A549 (cell line): ENCODE data around the gene LMOD1. TPM values are rescaled to one million over a fixed set of nuclear protein-coding genes. Genes with fewer than 3 reads are reported as not detected.

Experiments
- ATAC-seq, 2 experiments: fragments of 200-7000 bp in 1 of 2; fragments of >200 bp in 1 of 2; cut with Nextera tagmentation in 1 of 2; cut with Tn5 transposase in 1 of 2; 3 replicates each; pipeline versions ENCODE4 v1.8.0 to v1.9.1; 2018 to 2020; ENCODE audit warnings: mild to moderate bottlenecking in 1 of 2, moderate library complexity in 1 of 2
- CTCF ChIA-PET: fragments of 300-600 bp; sonication (Branson Sonifier 250); formaldehyde crosslinking; extraction: SDS; loops from one replicate; lab custom pipeline; 2021; ENCODE audit warnings: antibody characterized with exemption, inconsistent platforms; lab: Yijun Ruan, JAX
- POLR2A ChIA-PET: fragments of 350-600 bp; formaldehyde crosslinking; extraction: SDS; loops from one replicate; lab custom pipeline; 2021; ENCODE audit warnings: antibody characterized with exemption, inconsistent platforms; lab: Yijun Ruan, JAX
- DNase-seq, 2 experiments: peaks; one replicate each; pipeline versions ENCODE4 v3.0.0 to v3.0.0-alpha.2; 2011 to 2016; ENCODE audit warnings: low read depth in 1 of 2, low spot score in 1 of 2
- FAIRE-seq: peaks from 2 replicates; lab custom pipeline; 2011; peaks lifted over from hg19 to GRCh38; lab: Jason Lieb, UNC
- H3K27ac ChIP-seq, 2 experiments: fragments of >200 bp; sonication (Bioruptor Twin); formaldehyde crosslinking; 3 replicates each; pipeline ENCODE4 v1.5.1; 2016 to 2017
- H3K4me1 ChIP-seq: fragments of >200 bp; sonication (Bioruptor Twin); formaldehyde crosslinking; 3 replicates; pipeline ENCODE4 v1.6.1; 2016
- H3K4me2 ChIP-seq: fragments of >200 bp; sonication (Bioruptor Twin); formaldehyde crosslinking; 3 replicates; pipeline ENCODE4 v1.6.1; 2016
- H3K4me3 ChIP-seq: fragments of >200 bp; sonication (Bioruptor Twin); formaldehyde crosslinking; 3 replicates; pipeline ENCODE4 v1.5.1; 2016
- H3K9me3 ChIP-seq: fragments of >200 bp; sonication (Bioruptor Twin); formaldehyde crosslinking; 3 replicates; pipeline ENCODE4 v1.6.1; 2016
- BCL3 ChIP-seq: fragments of >200 bp; sonication (Bioruptor Twin); formaldehyde crosslinking; IDR thresholded peaks from 3 replicates; pipeline ENCODE4 v1.6.1; 2016
- CBX2 ChIP-seq: fragments of 200-600 bp; sonication (generic); IDR thresholded peaks from 2 replicates; pipeline ENCODE4 v1.6.1; 2016; ENCODE audit warnings: low read depth, mild to moderate bottlenecking, borderline replicate concordance
- CHD4 ChIP-seq: fragments of 200-600 bp; sonication (generic); IDR thresholded peaks from 2 replicates; pipeline ENCODE4 v1.6.1; 2016; ENCODE audit warnings: antibody characterized with exemption, mild to moderate bottlenecking, borderline replicate concordance
- CTCF ChIP-seq: fragments of >200 bp; sonication (Bioruptor Twin); formaldehyde crosslinking; IDR thresholded peaks from 3 replicates; pipeline ENCODE4 v1.5.1; 2016
- EHMT2 ChIP-seq: fragments of 200-600 bp; sonication (generic); IDR thresholded peaks from 2 replicates; pipeline ENCODE4 v1.6.1; 2016; ENCODE audit warnings: antibody characterized with exemption, low read depth, mild to moderate bottlenecking, moderate library complexity
- EP300 ChIP-seq, 2 experiments: fragments of >200 bp; sonication (Bioruptor Twin); formaldehyde crosslinking; IDR thresholded peaks; 2 replicates in 1 of 2; 3 replicates in 1 of 2; pipeline ENCODE4 v1.6.1; 2016 to 2017
- FOSB ChIP-seq: fragments of 250-450 bp; sonication (Bioruptor Pico); IDR thresholded peaks from 2 replicates; pipeline ENCODE4 v1.5.0; 2020; ENCODE audit warnings: mild to moderate bottlenecking, moderate library complexity
- FOSL2 ChIP-seq, 2 experiments: fragments of 450-650 bp in 1 of 2; fragments of >200 bp in 1 of 2; sonication (Bioruptor Twin) in 1 of 2; formaldehyde crosslinking; IDR thresholded peaks; 2 replicates each; pipeline versions ENCODE4 v1.5.0 to v1.6.1; 2016 to 2020; ENCODE audit warnings: mild to moderate bottlenecking in 1 of 2, moderate library complexity in 1 of 2
- FOXS1 ChIP-seq: fragments of 250-450 bp; sonication (Bioruptor Pico); IDR thresholded peaks from 2 replicates; pipeline ENCODE4 v1.5.0; 2020; ENCODE audit warnings: mild to moderate bottlenecking, moderate library complexity
- HDAC2 ChIP-seq: fragments of 200-600 bp; sonication (generic); IDR thresholded peaks from 2 replicates; pipeline ENCODE4 v1.6.1; 2016
- HOXA7 ChIP-seq: fragments of 250-450 bp; sonication (Bioruptor Pico); IDR thresholded peaks from 2 replicates; pipeline ENCODE4 v1.5.0; 2020; ENCODE audit warnings: mild to moderate bottlenecking, moderate library complexity
- HOXB13 ChIP-seq: fragments of 250-450 bp; sonication (Bioruptor Pico); IDR thresholded peaks from 2 replicates; pipeline ENCODE4 v1.5.0; 2020; ENCODE audit warnings: low read depth, mild to moderate bottlenecking, moderate library complexity
- HOXB5 ChIP-seq: fragments of 250-450 bp; sonication (Bioruptor Pico); IDR thresholded peaks from 2 replicates; pipeline ENCODE4 v1.5.0; 2020; ENCODE audit warnings: mild to moderate bottlenecking, moderate library complexity
- KDM1A ChIP-seq: fragments of 200-600 bp; sonication (generic); IDR thresholded peaks from 2 replicates; pipeline ENCODE4 v1.6.1; 2016; ENCODE audit warnings: low read depth, mild to moderate bottlenecking
- KDM5A ChIP-seq: fragments of 200-600 bp; sonication (generic); IDR thresholded peaks from 2 replicates; pipeline ENCODE4 v1.6.1; 2016; ENCODE audit warnings: antibody characterized with exemption, mild to moderate bottlenecking
- MAFK ChIP-seq: fragments of 450-650 bp; IDR thresholded peaks from 2 replicates; pipeline ENCODE4 v1.6.1; 2014; ENCODE audit not compliant: partially characterized antibody
- RCOR1 ChIP-seq: fragments of 150-350 bp; IDR thresholded peaks from 2 replicates; pipeline ENCODE4 v1.6.1; 2014; ENCODE audit warnings: antibody characterized with exemption, low read length, low read depth
- RFX5 ChIP-seq: fragments of 450-650 bp; IDR thresholded peaks from 2 replicates; pipeline ENCODE4 v1.7.1; 2014; ENCODE audit warnings: antibody characterized with exemption, mild to moderate bottlenecking, moderate library complexity
- RNF2 ChIP-seq: fragments of 200-600 bp; sonication (generic); IDR thresholded peaks from 2 replicates; pipeline ENCODE4 v1.6.1; 2016; ENCODE audit warnings: low read depth, mild to moderate bottlenecking, antibody characterized with exemption, moderate library complexity, borderline replicate concordance
- SMC3 ChIP-seq: fragments of >200 bp; sonication (Bioruptor Twin); formaldehyde crosslinking; IDR thresholded peaks from 3 replicates; pipeline ENCODE4 v1.6.1; 2018; ENCODE audit warnings: inconsistent platforms
- SREBF2 ChIP-seq: fragments of 450-650 bp; IDR thresholded peaks from 2 replicates; pipeline ENCODE4 v1.6.1; 2014; ENCODE audit warnings: mild to moderate bottlenecking, moderate library complexity
- TFCP2L1 ChIP-seq: fragments of 250-450 bp; sonication (Bioruptor Pico); IDR thresholded peaks from 2 replicates; pipeline ENCODE4 v1.5.0; 2021; ENCODE audit warnings: mild to moderate bottlenecking
- ZSCAN20 ChIP-seq: fragments of 250-450 bp; sonication (Bioruptor Pico); IDR thresholded peaks from 2 replicates; pipeline ENCODE4 v1.8.0; 2022; ENCODE audit warnings: mild to moderate bottlenecking, moderate library complexity
- WGBS: methylation state at CpG from one replicate; pipeline ENCODE4 v1.1.6; 2017; ENCODE audit errors: missing lambda C conversion rate; 5-methylcytosine and 5-hydroxymethylcytosine counted together
- polyA minus RNA-seq: library from RNA; depleted of rRNA, polyadenylated mRNA; stranded (reverse); fragments of >200 nt; gene quantifications from 2 replicates; pipeline ENCODE4 v1.2.3, GENCODE V29; 2011; rRNA and poly(A)+ RNA removed
- polyA plus RNA-seq, 4 experiments: library from polyadenylated mRNA; depleted of rRNA in 3 of 4; stranded (reverse); fragments of >200 nt; fragmentation: RNase III in 1 of 4; extraction: RNeasy Plus Mini Kit Qiagen cat#74134 plus additional on column Dnase treatment in 1 of 4; gene quantifications; 2 replicates in 3 of 4; 3 replicates in 1 of 4; pipeline ENCODE4 v1.2.3, GENCODE V29; 2011 to 2017
- TF ChIP-seq, protein P1 (sequence below): fragments of 450-650 bp; IDR thresholded peaks from 2 replicates; pipeline ENCODE4 v1.6.1; 2014; ENCODE audit warnings: antibody characterized with exemption
- TF ChIP-seq, protein P2 (sequence below): IDR thresholded peaks from 2 replicates; pipeline ENCODE4 v1.6.1; 2012; ENCODE audit warnings: low read depth, borderline replicate concordance
- TF ChIP-seq, protein P3 (sequence below): fragments of 250-450 bp; sonication (Bioruptor Pico); IDR thresholded peaks from 2 replicates; pipeline ENCODE4 v1.5.0; 2020; ENCODE audit warnings: low read depth, mild to moderate bottlenecking, moderate library complexity
- TF ChIP-seq, protein P4 (sequence below): IDR thresholded peaks from 2 replicates; pipeline ENCODE4 v1.6.1; 2012

Gene LMOD1
- polyA plus RNA-seq (2011; rRNA removed) (0.03 TPM in 1 of 2 replicates, not detected in the other), polyA plus RNA-seq (2017; fragmentation: RNase III; extraction: RNeasy Plus Mini Kit Qiagen cat#74134 plus additional on column Dnase treatment) (not detected in 3 replicates), polyA minus RNA-seq (not detected in 2 replicates)
- polyA plus RNA-seq (2012; cell fraction: cytosol; rRNA removed): not detected in 2 replicates
- polyA plus RNA-seq (2012; cell fraction: nucleus; rRNA removed): 0.04 TPM in 1 of 2 replicates, not detected in the other

DNA sequence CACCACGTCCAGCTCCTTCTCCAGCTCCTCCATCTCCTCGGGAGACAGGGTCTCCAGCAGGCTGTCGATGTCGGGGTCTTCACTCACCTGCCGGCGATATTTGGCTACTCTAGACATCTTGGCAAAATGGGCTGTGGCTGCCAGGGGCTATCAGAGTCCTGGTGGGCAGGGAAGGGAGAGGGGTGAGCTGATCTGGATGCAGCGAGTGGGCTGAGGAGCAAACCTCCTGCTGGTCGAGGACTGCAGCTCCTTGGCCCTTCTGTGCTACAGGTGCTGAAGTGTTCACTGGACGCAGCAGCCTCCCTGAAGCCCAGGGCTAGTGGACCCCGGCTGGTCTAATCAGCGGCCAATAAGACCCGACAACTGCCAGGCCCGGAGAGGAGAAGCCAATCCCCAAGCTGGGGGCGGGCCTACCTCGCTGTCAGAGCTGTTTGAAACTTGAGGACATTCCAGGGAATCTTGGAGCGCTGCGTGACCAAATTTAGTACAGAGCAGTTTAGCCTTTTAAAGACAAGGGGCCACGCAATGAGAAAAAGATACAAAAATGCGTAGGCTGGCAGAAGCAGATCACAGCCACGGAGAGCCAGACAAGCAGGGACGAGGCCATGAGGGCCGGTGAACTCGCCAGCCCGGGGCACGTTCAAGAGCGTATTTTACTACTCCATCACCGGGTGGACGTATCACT, at the start of gene LMOD1:
Gene LMOD1, minus strand, starts transcription at position 325 of the 685 bp plus-strand sequence. Its CDS starts 208 bp downstream, at position 117.
- DNase-seq: no peak

DNA sequence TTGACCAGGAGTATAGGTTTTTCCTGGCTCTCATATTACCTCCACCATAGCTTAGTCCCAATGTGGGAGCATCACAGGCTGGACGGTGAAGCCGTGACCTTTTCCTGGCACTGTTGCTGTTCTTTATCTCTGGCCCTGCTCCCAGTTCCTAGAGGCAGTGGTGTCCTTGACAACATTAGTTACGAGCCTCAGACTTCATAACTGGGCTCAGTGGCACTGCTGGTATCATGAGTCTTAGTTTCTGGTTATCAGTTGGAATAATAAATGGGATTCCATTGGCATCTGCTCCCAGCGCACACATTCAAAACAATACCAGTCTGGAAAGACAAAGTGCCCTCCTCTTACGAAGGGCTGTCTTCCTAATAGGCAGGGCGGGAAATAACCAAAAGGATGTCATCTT, 44.1 kb upstream of the LMOD1 start:
- FAIRE-seq: no peak
- POLR2A ChIA-PET: no interaction called here

More for the DNA sequence above, at the start of gene LMOD1:
- ATAC-seq (peak in 1 of 2 experiments; percentile 69; a peak in 3 of 6 replicates), FAIRE-seq (no peak)
- CTCF ChIA-PET: interaction anchor here (0.9 to 4.6 kb wide), 6 partner anchors 8 to 50 kb away, joined by 3 to 37 read pairs (median 10); partner anchors contain the start of gene TIMM17A
- Histone ChIP-seq H3K27ac (no peak within 1 kb of the TSS), H3K4me2 (no peak within 1 kb of the TSS), H3K4me1 (no peaks in the 10 kb centered on the region)
- TF ChIP-seq FOSB (CRISPR knock-in tag): no peak
- TF ChIP-seq HOXB5 (CRISPR knock-in tag): no peak
- TF ChIP-seq EP300 (IDR thresholded peaks at IDR 0.05): no peak
- no peak for TF ChIP-seq HOXB13 (CRISPR knock-in tag)
- TF ChIP-seq, protein P1, sequence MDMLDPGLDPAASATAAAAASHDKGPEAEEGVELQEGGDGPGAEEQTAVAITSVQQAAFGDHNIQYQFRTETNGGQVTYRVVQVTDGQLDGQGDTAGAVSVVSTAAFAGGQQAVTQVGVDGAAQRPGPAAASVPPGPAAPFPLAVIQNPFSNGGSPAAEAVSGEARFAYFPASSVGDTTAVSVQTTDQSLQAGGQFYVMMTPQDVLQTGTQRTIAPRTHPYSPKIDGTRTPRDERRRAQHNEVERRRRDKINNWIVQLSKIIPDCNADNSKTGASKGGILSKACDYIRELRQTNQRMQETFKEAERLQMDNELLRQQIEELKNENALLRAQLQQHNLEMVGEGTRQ: no peak
- TF ChIP-seq KDM1A: no peak
- no peak for TF ChIP-seq CHD4
- TF ChIP-seq HOXA7 (CRISPR knock-in tag): no peak
- TF ChIP-seq RNF2: no peak
- TF ChIP-seq, all 56 proteins: peak for 0
- POLR2A ChIA-PET: interaction anchor here (1.0 kb wide), 1 partner anchor 9 kb away, joined by 4 read pairs; the partner anchor contains the start of gene TIMM17A
- WGBS: 58% methylated on average over 23 of the region's 28 CpGs
- H3K9me3 ChIP-seq: no peaks in the 10 kb centered on the region
- H3K4me3 ChIP-seq: no peak within 1 kb of the TSS

GRCh38 chr1:201989354-201990128, 43.2 kb upstream of the LMOD1 start:
- POLR2A ChIA-PET: no interaction called here
- H3K4me2 ChIP-seq: no peak overlapping the region
- TF ChIP-seq, protein P2, sequence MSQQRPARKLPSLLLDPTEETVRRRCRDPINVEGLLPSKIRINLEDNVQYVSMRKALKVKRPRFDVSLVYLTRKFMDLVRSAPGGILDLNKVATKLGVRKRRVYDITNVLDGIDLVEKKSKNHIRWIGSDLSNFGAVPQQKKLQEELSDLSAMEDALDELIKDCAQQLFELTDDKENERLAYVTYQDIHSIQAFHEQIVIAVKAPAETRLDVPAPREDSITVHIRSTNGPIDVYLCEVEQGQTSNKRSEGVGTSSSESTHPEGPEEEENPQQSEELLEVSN: no peak
- TF ChIP-seq EHMT2 (no peak), BCL3 (no peak), FOSB (CRISPR knock-in tag) (no peak), KDM5A (no peak), SMC3 (no peak), HDAC2 (no peak), CTCF (no peak), HOXA7 (CRISPR knock-in tag) (no peak), MAFK (no peak), SREBF2 (no peak), RFX5 (no peak)
- TF ChIP-seq, protein P3, sequence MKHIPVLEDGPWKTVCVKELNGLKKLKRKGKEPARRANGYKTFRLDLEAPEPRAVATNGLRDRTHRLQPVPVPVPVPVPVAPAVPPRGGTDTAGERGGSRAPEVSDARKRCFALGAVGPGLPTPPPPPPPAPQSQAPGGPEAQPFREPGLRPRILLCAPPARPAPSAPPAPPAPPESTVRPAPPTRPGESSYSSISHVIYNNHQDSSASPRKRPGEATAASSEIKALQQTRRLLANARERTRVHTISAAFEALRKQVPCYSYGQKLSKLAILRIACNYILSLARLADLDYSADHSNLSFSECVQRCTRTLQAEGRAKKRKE (CRISPR knock-in tag): no peak
- TF ChIP-seq, protein P4, sequence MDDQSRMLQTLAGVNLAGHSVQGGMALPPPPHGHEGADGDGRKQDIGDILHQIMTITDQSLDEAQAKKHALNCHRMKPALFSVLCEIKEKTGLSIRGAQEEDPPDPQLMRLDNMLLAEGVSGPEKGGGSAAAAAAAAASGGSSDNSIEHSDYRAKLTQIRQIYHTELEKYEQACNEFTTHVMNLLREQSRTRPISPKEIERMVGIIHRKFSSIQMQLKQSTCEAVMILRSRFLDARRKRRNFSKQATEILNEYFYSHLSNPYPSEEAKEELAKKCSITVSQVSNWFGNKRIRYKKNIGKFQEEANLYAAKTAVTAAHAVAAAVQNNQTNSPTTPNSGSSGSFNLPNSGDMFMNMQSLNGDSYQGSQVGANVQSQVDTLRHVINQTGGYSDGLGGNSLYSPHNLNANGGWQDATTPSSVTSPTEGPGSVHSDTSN: no peak

More for the DNA sequence above, 44.1 kb upstream of the LMOD1 start:
- 84% methylated on average over 6 of the region's 6 CpGs for WGBS
- ATAC-seq: no peak
- no peak for DNase-seq
- H3K4me2 ChIP-seq: no peak overlapping the region
- no peaks in the 10 kb centered on the region for H3K9me3 ChIP-seq
- no peaks in the 10 kb centered on the region for H3K4me1 ChIP-seq
- H3K4me3 ChIP-seq: no peak overlapping the region
- no peak overlapping the region for H3K27ac ChIP-seq
- TF ChIP-seq FOXS1 (CRISPR knock-in tag) (no peak), CBX2 (no peak), ZSCAN20 (no peak), TFCP2L1 (CRISPR knock-in tag) (no peak), FOSL2 (IDR thresholded peaks at IDR 0.05) (no peak), FOSL2 (CRISPR knock-in tag; IDR thresholded peaks at IDR 0.05) (no peak), KDM5A (no peak), RCOR1 (no peak)
- CTCF ChIA-PET: interaction anchor here (9.9 to 46.8 kb wide), 3 partner anchors 8 to 135 kb away, joined by 99 to 1624 read pairs (median 855); partner anchors contain the start of genes GPR37L1 and SHISA4

More at GRCh38 chr1:201989354-201990128, 43.2 kb upstream of the LMOD1 start:
- DNase-seq: no peak
- 96% methylated on average over 10 of the region's 10 CpGs for WGBS
- CTCF ChIA-PET: interaction anchor here (1.1 to 46.8 kb wide), 4 partner anchors 9 to 136 kb away, joined by 3 to 1624 read pairs (median 477); partner anchors contain the start of genes GPR37L1 and SHISA4
- Histone ChIP-seq H3K4me3 (no peak overlapping the region), H3K9me3 (no peaks in the 10 kb centered on the region), H3K27ac (no peak overlapping the region), H3K4me1 (peaks cover 5% of the 10 kb centered on the region)
- ATAC-seq: no peak
- FAIRE-seq: no peak
